ENCODE data around the gene IL21R.

Gene IL21R

DNA sequence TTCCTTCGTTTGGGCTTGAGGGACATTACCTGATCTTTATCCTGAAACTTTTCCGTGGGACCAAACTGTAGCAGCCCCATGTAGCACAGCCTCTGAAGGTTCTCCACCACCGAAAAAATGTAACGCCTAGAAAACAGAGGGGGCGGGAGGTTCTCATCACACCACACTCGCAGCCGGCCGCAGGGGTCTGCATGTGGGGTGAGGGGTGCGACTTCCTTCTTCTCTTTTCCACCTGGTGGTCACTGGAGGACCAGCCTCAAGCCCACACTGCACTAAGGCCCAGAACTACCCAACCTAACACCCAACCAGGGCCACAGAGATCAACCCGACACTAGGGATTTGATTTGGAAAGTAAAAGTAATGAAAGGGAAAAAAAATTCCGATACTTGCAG, 90.6 kb downstream of the IL21R start:
- no peak for DNase-seq

- no peak for DNase-seq
Measured at GRCh38 chr16:27495191-27495590, 93.2 kb downstream of the IL21R start.

DNA sequence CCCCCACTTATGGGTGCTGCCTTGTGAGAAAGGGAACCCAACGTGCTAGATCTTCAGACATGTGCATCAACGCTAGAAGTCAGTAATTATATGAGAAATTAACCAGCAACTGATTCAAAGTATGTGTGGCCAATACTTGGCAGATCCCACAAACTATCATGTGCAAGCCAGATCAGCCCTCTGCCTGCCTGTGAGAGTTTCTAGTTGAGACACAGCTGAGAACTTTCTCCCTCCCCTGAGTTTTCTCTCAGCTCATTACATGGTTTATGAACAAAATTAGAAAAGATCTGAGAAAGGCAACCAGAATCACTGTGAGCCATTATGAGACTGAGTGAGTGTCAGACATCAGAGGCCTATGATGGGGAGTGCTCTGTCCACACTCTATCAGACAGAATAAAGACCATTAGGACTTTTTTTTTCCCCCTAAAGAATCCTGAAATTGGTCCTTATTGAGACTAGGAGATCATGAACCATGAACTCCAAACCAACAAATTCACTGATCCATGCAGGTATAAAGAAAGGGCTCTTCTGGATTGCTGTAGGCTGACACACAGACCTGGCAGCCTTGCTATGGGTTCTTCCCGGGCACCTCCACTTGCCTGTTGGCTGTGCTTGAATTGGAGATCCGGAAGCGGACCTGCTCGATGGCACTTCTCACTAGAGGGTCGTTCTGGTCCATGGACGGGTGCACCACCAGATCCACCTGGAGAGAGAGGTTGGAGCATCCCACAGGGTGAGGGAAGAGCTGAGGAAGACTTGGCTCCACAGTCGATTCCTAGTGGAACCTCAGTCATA, 96.3 kb downstream of the IL21R start:
- DNase-seq: no peak

DNA sequence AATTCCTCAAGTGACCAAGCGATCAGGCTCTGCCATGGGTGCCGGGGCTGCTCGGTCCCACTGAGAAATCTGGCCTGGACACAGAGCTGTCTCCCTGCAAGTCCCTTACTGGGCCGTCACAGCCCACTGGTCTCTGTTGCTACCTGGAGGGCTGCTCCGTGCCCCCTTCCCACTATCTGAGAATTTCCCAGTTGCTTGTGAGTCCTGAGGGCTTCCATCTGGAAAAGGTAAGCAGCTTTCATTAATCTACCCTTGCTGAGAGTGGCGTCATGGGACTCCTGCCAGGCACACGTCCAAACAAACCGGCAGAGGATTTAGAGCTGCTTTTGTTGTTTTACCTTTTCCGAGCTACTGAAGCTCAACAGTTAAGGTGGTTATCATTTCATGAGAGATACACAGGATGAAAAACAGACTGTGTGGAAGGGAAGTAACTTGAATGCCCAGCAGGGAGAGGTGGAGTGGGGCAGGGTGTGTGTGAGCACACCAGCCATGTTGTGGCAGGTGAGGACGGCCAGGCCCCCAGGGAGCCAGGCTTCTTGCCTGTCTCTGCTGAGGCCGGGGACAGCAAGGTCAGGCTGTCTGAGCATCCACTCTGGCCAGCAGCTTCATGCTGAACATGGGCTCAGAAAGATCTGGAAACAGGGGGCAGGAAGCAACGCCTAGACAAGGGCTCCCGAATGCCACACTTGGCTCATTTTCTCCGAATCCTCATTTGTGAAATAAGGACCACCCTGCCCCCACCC, 97.1 kb downstream of the IL21R start:
- no peak for DNase-seq

DNA sequence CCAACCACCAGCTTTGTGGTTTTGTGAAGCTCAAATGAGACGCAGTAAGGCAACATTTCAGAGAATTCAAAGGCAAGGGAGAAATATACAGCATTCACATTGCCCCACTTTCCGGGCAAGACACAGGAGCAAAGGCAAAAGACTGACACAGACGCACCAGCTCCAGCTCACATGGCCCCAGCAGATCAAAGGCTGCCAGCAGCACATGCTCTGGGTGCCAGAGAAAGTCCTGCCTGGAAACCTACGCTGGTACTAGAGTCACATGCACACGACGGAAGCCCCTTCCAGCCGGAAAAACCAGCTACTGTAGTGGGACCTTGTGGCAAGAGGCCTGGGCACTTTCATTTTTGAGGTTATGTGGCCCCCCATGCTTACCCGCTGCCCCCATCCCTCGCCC, 97.7 kb downstream of the IL21R start:
- no peak for DNase-seq

DNA sequence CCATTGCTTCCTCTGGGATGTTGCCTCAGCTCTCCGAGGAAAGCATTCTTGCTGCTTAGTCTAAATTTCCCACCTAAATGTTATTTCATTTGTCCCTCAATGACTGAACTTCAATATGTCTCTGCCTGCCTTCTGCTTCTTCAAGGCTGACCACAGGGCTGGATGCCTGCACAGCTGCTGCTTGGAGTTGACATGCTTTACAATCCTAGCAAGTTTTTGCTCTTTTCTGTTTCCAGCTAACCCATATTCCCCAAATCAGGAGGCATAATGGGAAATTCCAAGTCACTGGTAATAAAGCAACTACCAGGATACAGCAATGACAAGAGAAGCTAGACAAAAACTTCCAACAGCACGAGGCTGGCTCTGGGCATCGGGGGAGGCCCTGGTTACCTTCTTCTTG, 98.8 kb downstream of the IL21R start:
- DNase-seq: no peak

All from activated CD4-positive, alpha-beta T cell treated with anti-CD3 and anti-CD28 coated beads for 4 hours (primary cell).